ENCODE data around the gene PIP4P1. TPM values are rescaled to one million over a fixed set of nuclear protein-coding genes. Genes with fewer than 3 reads are reported as not detected.

Gene PIP4P1
- total and polyA plus RNA-seq, 2 experiments from 2014 or later = 20.9 to 26.4 TPM

DNA sequence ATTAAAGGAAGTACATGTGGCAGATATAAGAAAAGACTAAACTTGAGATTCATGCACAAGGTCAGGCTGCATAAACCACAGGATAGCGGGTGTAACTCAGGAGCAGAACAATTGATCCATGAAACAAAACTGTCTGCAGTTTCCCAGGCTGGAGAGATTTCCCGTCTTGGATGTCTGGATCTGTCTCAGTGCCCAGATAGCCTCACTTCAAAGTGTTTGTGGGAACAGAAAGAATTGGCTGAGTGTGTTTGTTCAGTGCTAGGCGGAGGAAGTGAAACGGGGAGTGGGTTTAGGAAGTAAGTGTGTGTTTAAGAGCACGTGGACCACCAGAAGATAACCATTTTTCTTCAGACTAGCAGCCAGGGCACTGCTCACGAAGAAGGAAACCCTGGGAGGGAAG lies 42.7 kb upstream of the PIP4P1 start:
- no peak for ATAC-seq
- TF ChIP-seq EZH2 (IDR thresholded peaks at IDR 0.05; ENCODE audit: low read depth, unreplicated experiment) (no peak), EZH2phosphoT487 (IDR thresholded peaks at IDR 0.05; ENCODE audit: unreplicated experiment) (no peak), ZNF331 (CRISPR knock-in tag; IDR thresholded peaks at IDR 0.05; ENCODE audit: low read depth) (no peak), ZNF114 (CRISPR knock-in tag; IDR thresholded peaks at IDR 0.05) (no peak), STAT1 (IDR thresholded peaks at IDR 0.05; ENCODE audit: unreplicated experiment) (no peak), JUNB (IDR thresholded peaks at IDR 0.05; ENCODE audit: unreplicated experiment) (no peak), POLR2AphosphoS5 (IDR thresholded peaks at IDR 0.05; ENCODE audit: low read depth) (no peak), NANOG (IDR thresholded peaks at IDR 0.05; ENCODE audit: borderline replicate concordance) (no peak), CREB1 (CRISPR knock-in tag; IDR thresholded peaks at IDR 0.05; ENCODE audit: low read depth) (no peak)
- TF ChIP-seq, protein P1, sequence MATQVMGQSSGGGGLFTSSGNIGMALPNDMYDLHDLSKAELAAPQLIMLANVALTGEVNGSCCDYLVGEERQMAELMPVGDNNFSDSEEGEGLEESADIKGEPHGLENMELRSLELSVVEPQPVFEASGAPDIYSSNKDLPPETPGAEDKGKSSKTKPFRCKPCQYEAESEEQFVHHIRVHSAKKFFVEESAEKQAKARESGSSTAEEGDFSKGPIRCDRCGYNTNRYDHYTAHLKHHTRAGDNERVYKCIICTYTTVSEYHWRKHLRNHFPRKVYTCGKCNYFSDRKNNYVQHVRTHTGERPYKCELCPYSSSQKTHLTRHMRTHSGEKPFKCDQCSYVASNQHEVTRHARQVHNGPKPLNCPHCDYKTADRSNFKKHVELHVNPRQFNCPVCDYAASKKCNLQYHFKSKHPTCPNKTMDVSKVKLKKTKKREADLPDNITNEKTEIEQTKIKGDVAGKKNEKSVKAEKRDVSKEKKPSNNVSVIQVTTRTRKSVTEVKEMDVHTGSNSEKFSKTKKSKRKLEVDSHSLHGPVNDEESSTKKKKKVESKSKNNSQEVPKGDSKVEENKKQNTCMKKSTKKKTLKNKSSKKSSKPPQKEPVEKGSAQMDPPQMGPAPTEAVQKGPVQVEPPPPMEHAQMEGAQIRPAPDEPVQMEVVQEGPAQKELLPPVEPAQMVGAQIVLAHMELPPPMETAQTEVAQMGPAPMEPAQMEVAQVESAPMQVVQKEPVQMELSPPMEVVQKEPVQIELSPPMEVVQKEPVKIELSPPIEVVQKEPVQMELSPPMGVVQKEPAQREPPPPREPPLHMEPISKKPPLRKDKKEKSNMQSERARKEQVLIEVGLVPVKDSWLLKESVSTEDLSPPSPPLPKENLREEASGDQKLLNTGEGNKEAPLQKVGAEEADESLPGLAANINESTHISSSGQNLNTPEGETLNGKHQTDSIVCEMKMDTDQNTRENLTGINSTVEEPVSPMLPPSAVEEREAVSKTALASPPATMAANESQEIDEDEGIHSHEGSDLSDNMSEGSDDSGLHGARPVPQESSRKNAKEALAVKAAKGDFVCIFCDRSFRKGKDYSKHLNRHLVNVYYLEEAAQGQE (IDR thresholded peaks at IDR 0.05; ENCODE audit: unreplicated experiment) = no peak
- TF ChIP-seq, protein P2, sequence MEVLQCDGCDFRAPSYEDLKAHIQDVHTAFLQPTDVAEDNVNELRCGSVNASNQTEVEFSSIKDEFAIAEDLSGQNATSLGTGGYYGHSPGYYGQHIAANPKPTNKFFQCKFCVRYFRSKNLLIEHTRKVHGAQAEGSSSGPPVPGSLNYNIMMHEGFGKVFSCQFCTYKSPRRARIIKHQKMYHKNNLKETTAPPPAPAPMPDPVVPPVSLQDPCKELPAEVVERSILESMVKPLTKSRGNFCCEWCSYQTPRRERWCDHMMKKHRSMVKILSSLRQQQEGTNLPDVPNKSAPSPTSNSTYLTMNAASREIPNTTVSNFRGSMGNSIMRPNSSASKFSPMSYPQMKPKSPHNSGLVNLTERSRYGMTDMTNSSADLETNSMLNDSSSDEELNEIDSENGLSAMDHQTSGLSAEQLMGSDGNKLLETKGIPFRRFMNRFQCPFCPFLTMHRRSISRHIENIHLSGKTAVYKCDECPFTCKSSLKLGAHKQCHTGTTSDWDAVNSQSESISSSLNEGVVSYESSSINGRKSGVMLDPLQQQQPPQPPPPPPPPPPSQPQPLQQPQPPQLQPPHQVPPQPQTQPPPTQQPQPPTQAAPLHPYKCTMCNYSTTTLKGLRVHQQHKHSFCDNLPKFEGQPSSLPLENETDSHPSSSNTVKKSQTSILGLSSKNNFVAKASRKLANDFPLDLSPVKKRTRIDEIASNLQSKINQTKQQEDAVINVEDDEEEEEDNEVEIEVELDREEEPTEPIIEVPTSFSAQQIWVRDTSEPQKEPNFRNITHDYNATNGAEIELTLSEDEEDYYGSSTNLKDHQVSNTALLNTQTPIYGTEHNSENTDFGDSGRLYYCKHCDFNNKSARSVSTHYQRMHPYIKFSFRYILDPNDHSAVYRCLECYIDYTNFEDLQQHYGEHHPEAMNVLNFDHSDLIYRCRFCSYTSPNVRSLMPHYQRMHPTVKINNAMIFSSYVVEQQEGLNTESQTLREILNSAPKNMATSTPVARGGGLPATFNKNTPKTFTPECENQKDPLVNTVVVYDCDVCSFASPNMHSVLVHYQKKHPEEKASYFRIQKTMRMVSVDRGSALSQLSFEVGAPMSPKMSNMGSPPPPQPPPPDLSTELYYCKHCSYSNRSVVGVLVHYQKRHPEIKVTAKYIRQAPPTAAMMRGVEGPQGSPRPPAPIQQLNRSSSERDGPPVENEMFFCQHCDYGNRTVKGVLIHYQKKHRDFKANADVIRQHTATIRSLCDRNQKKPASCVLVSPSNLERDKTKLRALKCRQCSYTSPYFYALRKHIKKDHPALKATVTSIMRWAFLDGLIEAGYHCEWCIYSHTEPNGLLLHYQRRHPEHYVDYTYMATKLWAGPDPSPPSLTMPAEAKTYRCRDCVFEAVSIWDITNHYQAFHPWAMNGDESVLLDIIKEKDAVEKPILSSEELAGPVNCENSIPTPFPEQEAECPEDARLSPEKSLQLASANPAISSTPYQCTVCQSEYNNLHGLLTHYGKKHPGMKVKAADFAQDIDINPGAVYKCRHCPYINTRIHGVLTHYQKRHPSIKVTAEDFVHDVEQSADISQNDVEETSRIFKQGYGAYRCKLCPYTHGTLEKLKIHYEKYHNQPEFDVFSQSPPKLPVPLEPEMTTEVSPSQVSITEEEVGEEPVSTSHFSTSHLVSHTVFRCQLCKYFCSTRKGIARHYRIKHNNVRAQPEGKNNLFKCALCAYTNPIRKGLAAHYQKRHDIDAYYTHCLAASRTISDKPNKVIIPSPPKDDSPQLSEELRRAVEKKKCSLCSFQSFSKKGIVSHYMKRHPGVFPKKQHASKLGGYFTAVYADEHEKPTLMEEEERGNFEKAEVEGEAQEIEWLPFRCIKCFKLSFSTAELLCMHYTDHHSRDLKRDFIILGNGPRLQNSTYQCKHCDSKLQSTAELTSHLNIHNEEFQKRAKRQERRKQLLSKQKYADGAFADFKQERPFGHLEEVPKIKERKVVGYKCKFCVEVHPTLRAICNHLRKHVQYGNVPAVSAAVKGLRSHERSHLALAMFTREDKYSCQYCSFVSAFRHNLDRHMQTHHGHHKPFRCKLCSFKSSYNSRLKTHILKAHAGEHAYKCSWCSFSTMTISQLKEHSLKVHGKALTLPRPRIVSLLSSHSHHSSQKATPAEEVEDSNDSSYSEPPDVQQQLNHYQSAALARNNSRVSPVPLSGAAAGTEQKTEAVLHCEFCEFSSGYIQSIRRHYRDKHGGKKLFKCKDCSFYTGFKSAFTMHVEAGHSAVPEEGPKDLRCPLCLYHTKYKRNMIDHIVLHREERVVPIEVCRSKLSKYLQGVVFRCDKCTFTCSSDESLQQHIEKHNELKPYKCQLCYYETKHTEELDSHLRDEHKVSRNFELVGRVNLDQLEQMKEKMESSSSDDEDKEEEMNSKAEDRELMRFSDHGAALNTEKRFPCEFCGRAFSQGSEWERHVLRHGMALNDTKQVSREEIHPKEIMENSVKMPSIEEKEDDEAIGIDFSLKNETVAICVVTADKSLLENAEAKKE (CRISPR knock-in tag; IDR thresholded peaks at IDR 0.05) = no peak
- TF ChIP-seq, protein P3, sequence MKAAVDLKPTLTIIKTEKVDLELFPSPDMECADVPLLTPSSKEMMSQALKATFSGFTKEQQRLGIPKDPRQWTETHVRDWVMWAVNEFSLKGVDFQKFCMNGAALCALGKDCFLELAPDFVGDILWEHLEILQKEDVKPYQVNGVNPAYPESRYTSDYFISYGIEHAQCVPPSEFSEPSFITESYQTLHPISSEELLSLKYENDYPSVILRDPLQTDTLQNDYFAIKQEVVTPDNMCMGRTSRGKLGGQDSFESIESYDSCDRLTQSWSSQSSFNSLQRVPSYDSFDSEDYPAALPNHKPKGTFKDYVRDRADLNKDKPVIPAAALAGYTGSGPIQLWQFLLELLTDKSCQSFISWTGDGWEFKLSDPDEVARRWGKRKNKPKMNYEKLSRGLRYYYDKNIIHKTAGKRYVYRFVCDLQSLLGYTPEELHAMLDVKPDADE (IDR thresholded peaks at IDR 0.05) = no peak
- TF ChIP-seq, protein P4, sequence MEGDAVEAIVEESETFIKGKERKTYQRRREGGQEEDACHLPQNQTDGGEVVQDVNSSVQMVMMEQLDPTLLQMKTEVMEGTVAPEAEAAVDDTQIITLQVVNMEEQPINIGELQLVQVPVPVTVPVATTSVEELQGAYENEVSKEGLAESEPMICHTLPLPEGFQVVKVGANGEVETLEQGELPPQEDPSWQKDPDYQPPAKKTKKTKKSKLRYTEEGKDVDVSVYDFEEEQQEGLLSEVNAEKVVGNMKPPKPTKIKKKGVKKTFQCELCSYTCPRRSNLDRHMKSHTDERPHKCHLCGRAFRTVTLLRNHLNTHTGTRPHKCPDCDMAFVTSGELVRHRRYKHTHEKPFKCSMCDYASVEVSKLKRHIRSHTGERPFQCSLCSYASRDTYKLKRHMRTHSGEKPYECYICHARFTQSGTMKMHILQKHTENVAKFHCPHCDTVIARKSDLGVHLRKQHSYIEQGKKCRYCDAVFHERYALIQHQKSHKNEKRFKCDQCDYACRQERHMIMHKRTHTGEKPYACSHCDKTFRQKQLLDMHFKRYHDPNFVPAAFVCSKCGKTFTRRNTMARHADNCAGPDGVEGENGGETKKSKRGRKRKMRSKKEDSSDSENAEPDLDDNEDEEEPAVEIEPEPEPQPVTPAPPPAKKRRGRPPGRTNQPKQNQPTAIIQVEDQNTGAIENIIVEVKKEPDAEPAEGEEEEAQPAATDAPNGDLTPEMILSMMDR (conservative IDR thresholded peaks at IDR 0.05; ENCODE audit: low read depth in 2 of 2) = no peak
- Histone ChIP-seq H2AFZ (peak overlapping the region; percentile 94), H3K4me2 (no peak overlapping the region), H3K4me1 (ENCODE audit: insufficient read depth) (peaks cover 11% of the 10 kb centered on the region), H3K27ac (ENCODE audit: low read depth) (no peak overlapping the region), H3K27me3 (ENCODE audit: insufficient read depth) (no peaks in the 10 kb centered on the region), H3K79me2 (replicated peaks; ENCODE audit: insufficient read depth) (no peaks in the 10 kb centered on the region), H3K4me3 (no peak overlapping the region), H3K9me2 (ENCODE audit: insufficient read depth) (no peaks in the 10 kb centered on the region; the same call in 1 of the 2 replicates), H4K20me1 (replicated peaks; ENCODE audit: insufficient read depth) (no peaks in the 10 kb centered on the region), H3K36me3 (ENCODE audit: insufficient read depth) (no peaks in the 10 kb centered on the region), H3F3A (replicated peaks; ENCODE audit: low read depth) (no peaks in the 10 kb centered on the region)
- Mint-ChIP-seq H3K4me3 (no peak overlapping the region), H3K27ac (no peak overlapping the region), H3K4me1 (peaks cover 12% of the 10 kb centered on the region), H3K27me3 (ENCODE audit: insufficient read depth, low read depth, poor library complexity) (no peaks in the 10 kb centered on the region), H3K9me3 (peaks cover 15% of the 10 kb centered on the region), H3K36me3 (ENCODE audit: low read depth) (peaks cover 10% of the 10 kb centered on the region)
- no peak for DNase-seq (ENCODE audit: low spot score)

Measured in GM23338 (cell line).